Measurements from ENCODE around the gene RPTOR.

- no peak for TF ChIP-seq RFX5 (IDR thresholded peaks at IDR 0.05; ENCODE audit: low read length)
- no peak for TF ChIP-seq MXI1 (IDR thresholded peaks at IDR 0.05; ENCODE audit: low read depth, low read length)
- no peak for TF ChIP-seq CTCF (IDR thresholded peaks at IDR 0.05)
- no peak for TF ChIP-seq GATA2 (CRISPR knock-in tag; IDR thresholded peaks at IDR 0.05)
- no peak for TF ChIP-seq NRF1 (IDR thresholded peaks at IDR 0.05; ENCODE audit: low read depth, low read length)
- no peak for TF ChIP-seq JUND (IDR thresholded peaks at IDR 0.05)
Observed at GRCh38 chr17:80821546-80821945, 276.9 kb downstream of the RPTOR start.
